Keratinocyte (primary cell): ENCODE measurements around the gene CEACAM5. TPM values are rescaled to one million over a fixed set of nuclear protein-coding genes. Genes with fewer than 3 reads are reported as not detected.

Source experiments
- DNase-seq: peaks from one replicate; pipeline ENCODE4 v3.0.0-alpha.2; 2011; ENCODE audit warnings: low read depth, missing footprints, low spot score
- FAIRE-seq: peaks from 2 replicates; lab custom pipeline; 2011; peaks lifted over from hg19 to GRCh38; lab: Jason Lieb, UNC
- H2AFZ ChIP-seq: 2 replicates; pipeline ENCODE4 v1.6.0; 2012; ENCODE audit warnings: low read length, control low read depth, inconsistent platforms; ENCODE audit not compliant: control insufficient read depth
- H3K27ac ChIP-seq: 2 replicates; pipeline ENCODE4 v1.5.1; 2011; ENCODE audit warnings: low read length; ENCODE audit not compliant: control insufficient read depth, insufficient read depth
- H3K27me3 ChIP-seq: 3 replicates; pipeline ENCODE4 v1.6.0; 2011; ENCODE audit warnings: low read length; ENCODE audit not compliant: control insufficient read depth, insufficient read depth; ENCODE audit errors: extremely low read depth
- H3K36me3 ChIP-seq, 2 experiments: 2 replicates in 1 of 2; 3 replicates in 1 of 2; pipeline ENCODE4 v1.5.1; 2011; ENCODE audit warnings: low read length in 2 of 2, mild to moderate bottlenecking in 1 of 2; ENCODE audit not compliant: control insufficient read depth in 2 of 2, insufficient read depth in 2 of 2; ENCODE audit errors: extremely low read depth in 1 of 2
- H3K4me1 ChIP-seq: 3 replicates; pipeline ENCODE4 v1.5.1; 2011; ENCODE audit warnings: low read length; ENCODE audit not compliant: control insufficient read depth, insufficient read depth; ENCODE audit errors: extremely low read depth
- H3K4me2 ChIP-seq: 3 replicates; pipeline ENCODE4 v1.6.0; 2011; ENCODE audit warnings: low read depth, low read length; ENCODE audit not compliant: control insufficient read depth, insufficient read depth; ENCODE audit errors: extremely low read depth
- H3K4me3 ChIP-seq, 3 experiments: fragments of 200-600 bp in 1 of 3; sonication (generic) in 1 of 3; 2 replicates in 2 of 3; 3 replicates in 1 of 3; pipeline ENCODE4 v1.5.1; 2011 to 2016; ENCODE audit warnings: low read length in 3 of 3, mild to moderate bottlenecking in 3 of 3, control low read depth in 2 of 3, inconsistent platforms in 1 of 3, low read depth in 1 of 3, mixed read lengths in 1 of 3, mixed run types in 1 of 3, moderate library complexity in 1 of 3; ENCODE audit not compliant: control insufficient read depth in 2 of 3, insufficient read depth in 2 of 3; ENCODE audit errors: extremely low read depth in 1 of 3
- H3K79me2 ChIP-seq: 2 replicates; pipeline ENCODE4 v1.6.0; 2012; ENCODE audit warnings: low read length; ENCODE audit not compliant: control insufficient read depth, insufficient read depth
- H3K9ac ChIP-seq: 3 replicates; pipeline ENCODE4 v1.6.0; 2011; ENCODE audit warnings: low read length; ENCODE audit not compliant: control insufficient read depth, insufficient read depth; ENCODE audit errors: extremely low read depth
- H3K9me1 ChIP-seq: 3 replicates; pipeline ENCODE4 v1.6.0; 2011; ENCODE audit warnings: low read length; ENCODE audit not compliant: control insufficient read depth, insufficient read depth; ENCODE audit errors: extremely low read depth
- H3K9me3 ChIP-seq: 2 replicates; pipeline ENCODE4 v1.5.1; 2012; ENCODE audit warnings: low read depth, low read length; ENCODE audit not compliant: control insufficient read depth
- H4K20me1 ChIP-seq: 3 replicates; pipeline ENCODE4 v1.6.0; 2011; ENCODE audit warnings: low read length; ENCODE audit not compliant: control insufficient read depth, insufficient read depth; ENCODE audit errors: extremely low read depth
- EZH2 ChIP-seq: IDR thresholded peaks from one replicate; pipeline ENCODE4 v1.6.1; 2012; ENCODE audit warnings: inconsistent platforms, mild to moderate bottlenecking, low read length, moderate library complexity
- dilution Hi-C: fragments of 300-500 bp; cut with MboI; formaldehyde crosslinking; loops from one replicate; pipeline ENCODE4 v1.7.0; 2020; ENCODE audit warnings: low sequenced_read_pairs; ENCODE audit not compliant: extremely low pct_ligation_motif_present
- polyA minus RNA-seq, 3 experiments: library from RNA; depleted of rRNA, polyadenylated mRNA; stranded (reverse); fragments of >200 nt; gene quantifications; 1 replicate in 1 of 3; 2 replicates in 1 of 3; 3 replicates in 1 of 3; pipeline ENCODE4 v1.2.3, GENCODE V29; 2011
- polyA plus RNA-seq, 5 experiments: library from polyadenylated mRNA; depleted of rRNA in 3 of 5; stranded (reverse) in 3 of 5; stranded (forward) in 1 of 5; unstranded in 1 of 5; fragments of >200 nt; gene quantifications; 1 replicate in 1 of 5; 2 replicates in 3 of 5; 3 replicates in 1 of 5; pipeline versions ENCODE4 v1.2.1 to v1.2.3, GENCODE V29; 2011 to 2012; ENCODE audit warnings: missing spikeins in 2 of 5, low read depth in 1 of 5, low replicate concordance in 1 of 5
- TF ChIP-seq, protein P1 (sequence below), 3 experiments: IDR thresholded peaks in 1 of 3; conservative IDR thresholded peaks in 1 of 3; optimal IDR thresholded peaks in 1 of 3; 2 replicates in 2 of 3; 3 replicates in 1 of 3; pipeline versions ENCODE3 to v1.5.1; 2011; ENCODE audit warnings: low read length in 3 of 3, mild to moderate bottlenecking in 3 of 3, moderate library complexity in 2 of 3, control low read depth in 1 of 3, inconsistent platforms in 1 of 3; ENCODE audit not compliant: insufficient read depth in 2 of 3; ENCODE audit errors: extremely low read depth in 1 of 3

The CEACAM5 gene
- 0.03 TPM in 1 of 3 replicates, not detected in the others for polyA plus RNA-seq
- polyA plus RNA-seq (2011; ENCODE audit: low read depth) = not detected
- not detected in 2 replicates for polyA plus RNA-seq (2011; cell fraction: cytosol; rRNA removed)
- polyA plus RNA-seq (2011; cell fraction: nucleus; rRNA removed) = 0.05 TPM in 1 of 2 replicates, not detected in the other
- not detected in 2 replicates for polyA plus RNA-seq (2012; ENCODE audit: low replicate concordance)
- not detected in 3 replicates for polyA minus RNA-seq
- not detected for polyA minus RNA-seq (2011; cell fraction: cytosol; rRNA and poly(A)+ RNA removed)
- not detected in 2 replicates for polyA minus RNA-seq (2011; cell fraction: nucleus; rRNA and poly(A)+ RNA removed)

GRCh38 chr19:41708481-41708880 is at the start of gene CEACAM5:
Gene CEACAM5, plus strand, starts transcription at chr19:41708626. Its CDS starts 106 bp downstream, at chr19:41708732.
- Histone ChIP-seq H3K4me1 (no peaks in the 10 kb centered on the region), H3K27ac (no peak within 1 kb of the TSS), H3K79me2 (no peaks in the 10 kb centered on the region), H4K20me1 (peaks cover 4% of the 10 kb centered on the region), H3K4me2 (no peak within 1 kb of the TSS), H3K9ac (no peak within 1 kb of the TSS), H3K4me3 (no peak within 1 kb of the TSS), H3K27me3 (no peaks in the 10 kb centered on the region), H2AFZ (no peak within 1 kb of the TSS), H3K36me3 (no peaks in the 10 kb centered on the region), H3K9me3 (no peaks in the 10 kb centered on the region), H3K9me1 (no peaks in the 10 kb centered on the region)
- FAIRE-seq = no peak
- TF ChIP-seq EZH2 = no peak
- TF ChIP-seq, protein P1, sequence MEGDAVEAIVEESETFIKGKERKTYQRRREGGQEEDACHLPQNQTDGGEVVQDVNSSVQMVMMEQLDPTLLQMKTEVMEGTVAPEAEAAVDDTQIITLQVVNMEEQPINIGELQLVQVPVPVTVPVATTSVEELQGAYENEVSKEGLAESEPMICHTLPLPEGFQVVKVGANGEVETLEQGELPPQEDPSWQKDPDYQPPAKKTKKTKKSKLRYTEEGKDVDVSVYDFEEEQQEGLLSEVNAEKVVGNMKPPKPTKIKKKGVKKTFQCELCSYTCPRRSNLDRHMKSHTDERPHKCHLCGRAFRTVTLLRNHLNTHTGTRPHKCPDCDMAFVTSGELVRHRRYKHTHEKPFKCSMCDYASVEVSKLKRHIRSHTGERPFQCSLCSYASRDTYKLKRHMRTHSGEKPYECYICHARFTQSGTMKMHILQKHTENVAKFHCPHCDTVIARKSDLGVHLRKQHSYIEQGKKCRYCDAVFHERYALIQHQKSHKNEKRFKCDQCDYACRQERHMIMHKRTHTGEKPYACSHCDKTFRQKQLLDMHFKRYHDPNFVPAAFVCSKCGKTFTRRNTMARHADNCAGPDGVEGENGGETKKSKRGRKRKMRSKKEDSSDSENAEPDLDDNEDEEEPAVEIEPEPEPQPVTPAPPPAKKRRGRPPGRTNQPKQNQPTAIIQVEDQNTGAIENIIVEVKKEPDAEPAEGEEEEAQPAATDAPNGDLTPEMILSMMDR (optimal IDR thresholded peaks at IDR 0.05 in 1 of 3, IDR thresholded peaks at IDR 0.05 in 1 of 3, conservative IDR thresholded peaks at IDR 0.05 in 1 of 3; ENCODE audit: extremely low read depth in 1 of 3, insufficient read depth in 2 of 3, low read length in 3 of 3) = no peak
- DNase-seq = no peak
- dilution Hi-C loops = no loop called here

GRCh38 chr19:41666075-41666474 is 42.4 kb upstream of the CEACAM5 start:
- H3K36me3 ChIP-seq = no peaks in the 10 kb centered on the region
- no peaks in the 10 kb centered on the region for H4K20me1 ChIP-seq
- peaks cover 2% of the 10 kb centered on the region for H3K9me3 ChIP-seq
- H2AFZ ChIP-seq = no peak overlapping the region
- no peaks in the 10 kb centered on the region for H3K27me3 ChIP-seq
- H3K4me3 ChIP-seq = no peak overlapping the region
- H3K4me2 ChIP-seq = no peak overlapping the region
- no peak overlapping the region for H3K9ac ChIP-seq
- DNase-seq (no peak), FAIRE-seq (no peak)
- TF ChIP-seq, protein P1 (optimal IDR thresholded peaks at IDR 0.05 in 1 of 3, IDR thresholded peaks at IDR 0.05 in 1 of 3, conservative IDR thresholded peaks at IDR 0.05 in 1 of 3; ENCODE audit: extremely low read depth in 1 of 3, insufficient read depth in 2 of 3, low read length in 3 of 3) = no peak
- TF ChIP-seq EZH2 = no peak
- H3K9me1 ChIP-seq = no peaks in the 10 kb centered on the region
- H3K4me1 ChIP-seq = no peaks in the 10 kb centered on the region
- no peak overlapping the region for H3K27ac ChIP-seq
- no peaks in the 10 kb centered on the region for H3K79me2 ChIP-seq
- dilution Hi-C loops = no loop called here
